Measurements from ENCODE around the gene PPP1R13B.

PPP1R13B gene

DNA sequence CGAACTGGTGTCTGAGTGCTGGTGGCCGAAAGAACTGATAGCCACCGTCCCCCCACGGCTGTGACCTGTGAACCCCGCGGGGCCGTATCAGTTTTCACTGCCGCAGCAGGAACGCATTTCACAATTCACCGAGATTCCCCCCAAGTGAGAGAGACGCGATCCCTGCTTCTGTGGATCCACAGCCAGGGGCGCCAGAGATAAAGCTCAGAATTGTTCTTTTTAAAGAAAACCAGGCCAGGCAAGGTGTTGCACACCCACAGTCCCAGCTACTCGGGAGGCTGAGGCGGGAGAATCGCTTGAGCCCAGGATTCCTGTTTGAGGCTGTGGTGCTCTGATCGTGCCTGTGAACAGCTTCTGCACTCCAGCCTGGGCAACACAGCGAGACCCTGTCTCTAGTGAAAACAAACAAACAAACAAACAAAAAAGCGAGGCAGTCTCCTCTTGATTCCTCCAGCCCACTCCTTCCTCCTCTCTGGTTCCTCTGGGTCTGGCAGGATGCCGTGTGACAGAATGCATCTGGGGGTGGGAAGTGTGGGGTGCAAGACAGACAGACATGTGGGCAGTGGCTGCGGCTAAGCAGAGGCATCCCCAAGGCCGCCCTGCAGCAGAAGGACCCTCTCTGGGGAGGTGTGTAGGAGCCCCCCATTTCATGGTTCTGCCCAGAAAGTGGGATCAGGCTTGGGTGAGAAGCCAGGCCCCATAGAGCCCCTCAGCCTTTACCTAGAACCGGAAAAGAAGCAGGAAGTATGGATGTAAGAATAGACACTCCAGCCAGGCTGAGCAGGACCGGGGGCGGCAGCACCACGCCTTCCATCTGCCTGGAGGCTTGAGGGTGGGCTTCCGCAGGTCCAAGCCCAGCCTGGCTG, 39.2 kb upstream of the PPP1R13B start:
- Mint-ChIP-seq H3K36me3 (ENCODE audit: low read depth) (no peaks in the 10 kb centered on the region), H3K9me3 (no peaks in the 10 kb centered on the region), H3K4me3 (no peak overlapping the region), H3K27me3 (peaks cover 24% of the 10 kb centered on the region), H3K4me1 (ENCODE audit: low read depth) (peaks cover 39% of the 10 kb centered on the region), H3K27ac (no peak overlapping the region)
- intact Hi-C loops (cut with micrococcal nuclease): no loop called here

GRCh38 chr14:103885509-103885932, 38.1 kb upstream of the PPP1R13B start:
- H3K36me3 Mint-ChIP-seq (ENCODE audit: low read depth): no peaks in the 10 kb centered on the region
- no peak overlapping the region for H3K27ac Mint-ChIP-seq
- intact Hi-C loops (cut with micrococcal nuclease): no loop called here
- H3K27me3 Mint-ChIP-seq: peaks cover 34% of the 10 kb centered on the region
- peaks cover 37% of the 10 kb centered on the region for H3K4me1 Mint-ChIP-seq (ENCODE audit: low read depth)
- no peaks in the 10 kb centered on the region for H3K9me3 Mint-ChIP-seq
- H3K4me3 Mint-ChIP-seq: no peak overlapping the region

GRCh38 chr14:103884854-103885253, 37.5 kb upstream of the PPP1R13B start:
- Mint-ChIP-seq H3K27ac (no peak overlapping the region), H3K4me1 (ENCODE audit: low read depth) (peaks cover 39% of the 10 kb centered on the region), H3K4me3 (no peak overlapping the region), H3K9me3 (no peaks in the 10 kb centered on the region), H3K36me3 (ENCODE audit: low read depth) (no peaks in the 10 kb centered on the region), H3K27me3 (peaks cover 41% of the 10 kb centered on the region)
- intact Hi-C loops (cut with micrococcal nuclease): no loop called here

DNA sequence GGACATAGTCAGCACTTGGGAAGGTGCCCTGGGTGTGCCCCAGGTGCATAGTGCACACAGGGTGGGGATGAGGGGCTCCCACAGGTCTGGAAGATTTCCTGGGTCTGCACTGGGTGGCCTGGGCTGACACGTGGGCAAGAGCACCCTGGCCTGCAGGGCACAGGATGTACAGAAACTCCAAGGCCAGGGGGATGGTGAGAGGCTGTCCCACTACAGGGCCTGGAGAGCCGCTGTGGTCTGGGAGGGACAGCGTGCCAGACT, 35.8 kb upstream of the PPP1R13B start:
- intact Hi-C loops (cut with micrococcal nuclease): no loop called here

GRCh38 chr14:103882503-103883262, 35.3 kb upstream of the PPP1R13B start:
- peaks cover 37% of the 10 kb centered on the region for H3K4me1 Mint-ChIP-seq (ENCODE audit: low read depth)
- no peak overlapping the region for H3K4me3 Mint-ChIP-seq
- no peaks in the 10 kb centered on the region for H3K9me3 Mint-ChIP-seq
- no peak overlapping the region for H3K27ac Mint-ChIP-seq
- intact Hi-C loops (cut with micrococcal nuclease): no loop called here
- H3K27me3 Mint-ChIP-seq: peaks cover 59% of the 10 kb centered on the region
- no peaks in the 10 kb centered on the region for H3K36me3 Mint-ChIP-seq (ENCODE audit: low read depth)

More for the DNA sequence above, 35.8 kb upstream of the PPP1R13B start:
- H3K36me3 Mint-ChIP-seq (ENCODE audit: low read depth): no peaks in the 10 kb centered on the region
- no peak overlapping the region for H3K27ac Mint-ChIP-seq
- peaks cover 54% of the 10 kb centered on the region for H3K27me3 Mint-ChIP-seq
- no peak overlapping the region for H3K4me3 Mint-ChIP-seq
- peaks cover 38% of the 10 kb centered on the region for H3K4me1 Mint-ChIP-seq (ENCODE audit: low read depth)
- H3K9me3 Mint-ChIP-seq: no peaks in the 10 kb centered on the region

DNA sequence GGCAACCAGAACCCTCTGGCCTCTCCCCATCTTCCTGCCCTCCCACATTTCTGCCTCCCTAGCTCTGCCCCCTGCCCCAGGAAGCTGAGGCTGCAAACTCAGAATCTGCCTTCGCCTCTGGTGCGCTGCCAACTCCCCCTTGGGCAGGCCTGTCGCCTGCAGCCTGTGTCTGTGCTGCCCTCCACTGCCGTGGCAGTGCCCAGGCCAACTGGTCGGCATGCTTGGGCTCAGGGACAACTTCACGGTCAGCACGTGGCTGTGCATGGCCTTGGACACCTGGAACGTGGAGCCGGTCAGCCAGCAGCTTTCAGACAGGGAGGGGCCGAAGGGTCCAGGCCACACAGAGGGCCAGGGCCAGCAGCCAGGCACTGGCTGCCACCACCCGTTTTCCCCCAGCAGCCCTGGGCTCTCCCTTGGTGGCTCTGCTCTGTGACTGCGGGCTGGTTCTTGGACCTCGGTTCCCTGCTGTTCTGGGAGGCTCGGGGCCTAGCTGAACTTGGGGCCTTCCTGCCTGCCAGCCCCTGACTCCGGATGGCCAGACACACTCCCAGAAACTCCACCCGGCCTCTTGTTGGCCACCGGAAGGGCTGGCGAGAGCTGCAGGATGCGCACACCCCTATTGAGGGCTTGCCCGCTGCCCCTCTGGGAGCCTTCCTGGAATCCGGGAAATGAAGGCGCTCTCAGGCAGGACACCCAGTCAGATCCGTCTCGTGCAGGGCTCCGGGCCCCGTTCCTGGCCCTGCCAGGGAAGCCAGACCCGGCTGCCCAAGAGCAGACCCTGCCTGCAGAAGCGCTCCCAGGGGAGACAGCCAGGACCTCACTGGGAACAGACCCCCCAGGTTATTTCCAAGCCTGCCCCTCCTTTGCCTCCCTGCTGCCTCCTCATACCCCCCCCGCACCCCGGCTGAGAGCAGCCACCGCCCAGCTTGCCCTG, 34.2 kb upstream of the PPP1R13B start:
- no peak overlapping the region for H3K4me3 Mint-ChIP-seq
- peaks cover 66% of the 10 kb centered on the region for H3K27me3 Mint-ChIP-seq
- intact Hi-C loops (cut with micrococcal nuclease): no loop called here
- H3K4me1 Mint-ChIP-seq (ENCODE audit: low read depth): peaks cover 26% of the 10 kb centered on the region
- H3K27ac Mint-ChIP-seq: no peak overlapping the region
- H3K9me3 Mint-ChIP-seq: no peaks in the 10 kb centered on the region
- no peaks in the 10 kb centered on the region for H3K36me3 Mint-ChIP-seq (ENCODE audit: low read depth)

DNA sequence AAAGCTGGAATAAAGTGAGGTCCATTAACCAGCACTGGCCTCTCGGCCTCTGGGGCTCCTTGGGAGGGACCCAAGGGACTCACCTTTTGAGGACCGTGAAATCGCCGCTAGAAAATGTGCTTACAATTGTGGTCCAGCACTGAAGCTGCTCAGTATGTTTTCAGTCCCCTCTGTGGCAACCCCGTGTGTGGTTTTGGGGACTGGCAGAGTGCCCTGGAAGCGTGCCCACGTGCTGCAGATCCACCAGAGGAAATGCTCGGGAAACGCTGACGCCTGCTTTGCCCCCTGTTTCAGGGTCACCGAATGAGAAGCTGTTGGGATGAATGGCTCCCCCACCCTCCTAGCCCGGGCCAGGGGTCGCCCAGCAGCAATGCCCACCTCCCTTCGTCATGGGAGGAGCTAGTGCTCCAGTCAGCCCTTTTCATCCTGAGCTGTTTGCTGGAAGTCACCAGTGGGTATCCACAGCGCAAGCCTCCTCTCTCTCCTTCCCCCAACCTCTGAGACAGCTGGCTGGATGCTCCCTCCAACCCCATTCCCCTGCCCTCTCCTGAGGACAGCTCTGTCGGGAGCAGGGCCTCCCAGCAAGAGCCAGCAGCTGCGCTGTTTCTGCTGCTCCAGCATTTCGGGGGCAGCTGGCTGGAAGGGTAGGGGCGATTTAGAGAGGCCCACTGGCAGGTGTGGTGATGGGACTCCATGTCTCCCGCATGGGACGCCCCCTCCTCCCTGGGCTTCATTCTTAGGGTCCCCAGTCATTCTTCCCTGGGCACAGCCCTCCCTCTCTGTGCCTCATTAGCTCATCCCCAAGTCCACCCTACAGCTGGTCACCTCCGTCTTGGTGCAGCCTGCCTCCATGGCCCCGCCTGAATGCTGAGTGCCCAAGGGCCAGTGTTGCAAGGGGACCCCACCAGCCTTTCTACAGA, 33.2 kb upstream of the PPP1R13B start:
- H3K36me3 Mint-ChIP-seq (ENCODE audit: low read depth): no peaks in the 10 kb centered on the region
- no peaks in the 10 kb centered on the region for H3K9me3 Mint-ChIP-seq
- H3K27ac Mint-ChIP-seq: no peak overlapping the region
- H3K4me1 Mint-ChIP-seq (ENCODE audit: low read depth): peaks cover 23% of the 10 kb centered on the region
- intact Hi-C loops (cut with micrococcal nuclease): no loop called here
- peak overlapping the region; percentile 45 for H3K4me3 Mint-ChIP-seq
- peaks cover 73% of the 10 kb centered on the region for H3K27me3 Mint-ChIP-seq

- Mint-ChIP-seq H3K27me3 (peaks cover 73% of the 10 kb centered on the region), H3K9me3 (no peaks in the 10 kb centered on the region), H3K27ac (no peak overlapping the region), H3K4me1 (ENCODE audit: low read depth) (peaks cover 23% of the 10 kb centered on the region), H3K36me3 (ENCODE audit: low read depth) (no peaks in the 10 kb centered on the region), H3K4me3 (peak overlapping the region; percentile 45)
- intact Hi-C loops (cut with micrococcal nuclease): no loop called here
These were observed 32.4 kb upstream of the PPP1R13B start for GRCh38 chr14:103879570-103880347.

- Mint-ChIP-seq H3K4me3 (no peak overlapping the region), H3K27me3 (peaks cover 70% of the 10 kb centered on the region), H3K27ac (no peak overlapping the region), H3K9me3 (no peaks in the 10 kb centered on the region), H3K4me1 (ENCODE audit: low read depth) (peaks cover 23% of the 10 kb centered on the region), H3K36me3 (ENCODE audit: low read depth) (no peaks in the 10 kb centered on the region)
- intact Hi-C loops (cut with micrococcal nuclease): no loop called here
These were observed 31.8 kb upstream of the PPP1R13B start for GRCh38 chr14:103879118-103879569.

GRCh38 chr14:103878180-103878579, 30.8 kb upstream of the PPP1R13B start:
- peaks cover 68% of the 10 kb centered on the region for H3K27me3 Mint-ChIP-seq
- intact Hi-C loops (cut with micrococcal nuclease): no loop called here
- H3K9me3 Mint-ChIP-seq: no peaks in the 10 kb centered on the region
- no peak overlapping the region for H3K27ac Mint-ChIP-seq
- H3K36me3 Mint-ChIP-seq (ENCODE audit: low read depth): no peaks in the 10 kb centered on the region
- no peak overlapping the region for H3K4me3 Mint-ChIP-seq
- peaks cover 23% of the 10 kb centered on the region for H3K4me1 Mint-ChIP-seq (ENCODE audit: low read depth)

- H3K36me3 Mint-ChIP-seq (ENCODE audit: low read depth): no peaks in the 10 kb centered on the region
- no peaks in the 10 kb centered on the region for H3K9me3 Mint-ChIP-seq
- H3K27me3 Mint-ChIP-seq: peaks cover 52% of the 10 kb centered on the region
These were observed 27.6 kb upstream of the PPP1R13B start for GRCh38 chr14:103875010-103875409.

DNA sequence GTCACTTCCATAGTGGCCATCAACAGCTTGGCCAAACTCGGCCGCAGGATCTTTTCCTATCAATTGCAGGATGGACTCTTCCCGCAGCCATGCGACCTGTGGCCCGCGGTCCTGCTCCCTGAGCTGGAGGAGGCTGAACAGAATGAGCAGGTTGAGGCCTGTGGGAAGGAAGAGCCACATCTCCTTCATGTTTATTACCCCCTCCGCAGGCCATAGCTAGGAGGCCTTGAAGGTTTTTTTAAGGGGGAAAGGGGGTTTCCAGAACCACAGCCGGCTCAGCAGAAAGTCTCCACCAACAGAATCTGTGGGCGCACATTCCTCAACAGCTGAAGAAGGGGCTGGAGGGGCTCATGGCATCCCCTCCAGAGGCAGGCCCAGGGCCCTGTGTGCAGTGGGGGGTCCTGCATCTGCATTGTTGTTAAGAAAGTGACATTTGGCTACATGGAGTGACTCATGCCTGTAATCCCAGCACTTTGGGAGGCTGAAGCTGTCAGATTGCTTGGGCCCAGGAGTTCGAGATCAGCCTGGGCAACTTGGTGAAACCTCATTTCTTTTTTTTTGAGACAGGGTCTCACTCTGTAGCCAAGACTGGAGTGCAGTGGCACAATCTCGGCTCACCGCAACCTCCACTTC, 25.2 kb upstream of the PPP1R13B start:
- intact Hi-C loops (cut with micrococcal nuclease): no loop called here
- Mint-ChIP-seq H3K9me3 (no peaks in the 10 kb centered on the region), H3K27me3 (peaks cover 30% of the 10 kb centered on the region), H3K27ac (no peak overlapping the region), H3K36me3 (ENCODE audit: low read depth) (no peaks in the 10 kb centered on the region), H3K4me3 (peak overlapping the region; percentile 70), H3K4me1 (ENCODE audit: low read depth) (peaks cover 6% of the 10 kb centered on the region)

More at GRCh38 chr14:103875010-103875409, 27.6 kb upstream of the PPP1R13B start:
- intact Hi-C loops (cut with micrococcal nuclease): no loop called here
- Mint-ChIP-seq H3K4me1 (ENCODE audit: low read depth) (peaks cover 15% of the 10 kb centered on the region), H3K4me3 (no peak overlapping the region), H3K27ac (no peak overlapping the region)
